ENCODE results near the gene KLHL29.

DNA sequence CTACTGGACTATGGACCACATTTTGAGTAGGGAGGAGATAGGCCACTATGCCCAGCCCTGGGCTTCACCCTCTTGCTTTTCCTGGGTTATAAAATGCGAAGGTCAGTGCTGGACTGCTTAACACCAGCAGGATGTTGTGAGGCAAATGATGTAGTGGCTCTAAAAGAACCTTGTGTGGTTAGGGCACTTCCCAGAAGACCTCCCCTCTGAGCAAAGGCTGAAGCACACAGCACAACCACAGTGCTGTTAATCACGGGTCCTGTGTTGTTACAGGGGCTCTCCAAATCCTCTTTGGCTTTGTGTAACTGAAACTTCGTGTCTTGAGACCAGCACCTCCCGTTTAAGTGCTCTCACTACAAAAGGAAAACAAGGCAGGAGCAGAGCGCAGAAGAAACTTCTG is 166.9 kb downstream of the KLHL29 start:
- TF ChIP-seq POLR2AphosphoS5 (IDR thresholded peaks at IDR 0.05; ENCODE audit: low read depth, low read length): no peak
- no peak for TF ChIP-seq SIN3A (IDR thresholded peaks at IDR 0.05; ENCODE audit: borderline replicate concordance, insufficient read depth, low read length)
